Ovary (tissue), 3 donors: ENCODE measurements around the gene MALL.
"Not testable (repeated sequence)": the region's sequence is repeated elsewhere in the genome, so short reads cannot be mapped to it uniquely, and the experiment has no call there.

Experiments
- EP300 ChIP-seq: sonication (generic); formaldehyde crosslinking; IDR thresholded peaks from one replicate; pipeline ENCODE4 v1.6.1; 2017; ENCODE audit warnings: antibody characterized with exemption
- POLR2A ChIP-seq: fragments of 450-650 bp; IDR thresholded peaks from one replicate; pipeline ENCODE4 v1.6.1; 2017; ENCODE audit warnings: antibody characterized with exemption, mild to moderate bottlenecking, moderate library complexity
- TF ChIP-seq, protein P1 (sequence below), 3 donors: fragments of 450-650 bp in 2 of 3; fragments of 200-600 bp in 1 of 3; IDR thresholded peaks; one replicate each; pipeline versions ENCODE4 v1.5.1 to v1.8.0; 2016 to 2022; ENCODE audit warnings: antibody characterized with exemption in 3 of 3, mild to moderate bottlenecking in 1 of 3
- donor health status: DM: no; HTN: no; CAD: no.

GRCh38 chr2:110108291-110108690, 7.3 kb downstream of the MALL start:
- not testable (repeated sequence) for TF ChIP-seq POLR2A, EP300
- TF ChIP-seq, protein P1, sequence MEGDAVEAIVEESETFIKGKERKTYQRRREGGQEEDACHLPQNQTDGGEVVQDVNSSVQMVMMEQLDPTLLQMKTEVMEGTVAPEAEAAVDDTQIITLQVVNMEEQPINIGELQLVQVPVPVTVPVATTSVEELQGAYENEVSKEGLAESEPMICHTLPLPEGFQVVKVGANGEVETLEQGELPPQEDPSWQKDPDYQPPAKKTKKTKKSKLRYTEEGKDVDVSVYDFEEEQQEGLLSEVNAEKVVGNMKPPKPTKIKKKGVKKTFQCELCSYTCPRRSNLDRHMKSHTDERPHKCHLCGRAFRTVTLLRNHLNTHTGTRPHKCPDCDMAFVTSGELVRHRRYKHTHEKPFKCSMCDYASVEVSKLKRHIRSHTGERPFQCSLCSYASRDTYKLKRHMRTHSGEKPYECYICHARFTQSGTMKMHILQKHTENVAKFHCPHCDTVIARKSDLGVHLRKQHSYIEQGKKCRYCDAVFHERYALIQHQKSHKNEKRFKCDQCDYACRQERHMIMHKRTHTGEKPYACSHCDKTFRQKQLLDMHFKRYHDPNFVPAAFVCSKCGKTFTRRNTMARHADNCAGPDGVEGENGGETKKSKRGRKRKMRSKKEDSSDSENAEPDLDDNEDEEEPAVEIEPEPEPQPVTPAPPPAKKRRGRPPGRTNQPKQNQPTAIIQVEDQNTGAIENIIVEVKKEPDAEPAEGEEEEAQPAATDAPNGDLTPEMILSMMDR (IDR thresholded peaks at IDR 0.05) = not testable (repeated sequence)
